ENCODE measurements around the gene HEMGN. TPM values are rescaled to one million over a fixed set of nuclear protein-coding genes. Genes with fewer than 3 reads are reported as not detected.

Gene HEMGN
- total and polyA plus RNA-seq, 2 of the 4 experiments (the other 2 are of a cell fraction), result not detected

GRCh38 chr9:97978371-97979130, 40.6 kb upstream of the HEMGN start:
- BruUV-seq (replicated peaks), result no TSS peak
- Histone ChIP-seq H3K4me1 (ENCODE audit: control insufficient read depth, insufficient read depth, low read length) (peaks cover 2% of the 10 kb centered on the region; the same call in 1 of the 2 replicates), H3K9me3 (ENCODE audit: control insufficient read depth, insufficient read depth, low read length) (0 out of 2 replicates have a peak, but pooled peaks cover 4% of the 10 kb centered on the region), H2AFZ (replicated peaks; ENCODE audit: low read length, poor library complexity) (no peak overlapping the region), H2BK15ac (ENCODE audit: low read depth, low read length) (no peak overlapping the region), H3K79me1 (ENCODE audit: low read depth in 1 of 2, low read length in 2 of 2) (peaks cover 0 to 6% of the 10 kb centered on the region in 2 experiments; a peak in 1 of 4 replicates), H3K14ac (replicated peaks; ENCODE audit: low read depth, low read length) (no peak overlapping the region), H2AK5ac (ENCODE audit: low read depth, low read length) (no peak overlapping the region), H4K91ac (ENCODE audit: insufficient read depth, low read depth, low read length) (no peak overlapping the region), H3K18ac (ENCODE audit: low read depth, low read length) (no peak overlapping the region), H3K56ac (ENCODE audit: extremely low read depth, insufficient read depth, low read length) (no peak overlapping the region), H3K4ac (ENCODE audit: low read depth, low read length) (no peak overlapping the region), H4K8ac (ENCODE audit: low read depth in 2 of 2, low read length in 2 of 2) (no peak overlapping the region), H4K20me1 (ENCODE audit: insufficient read depth, low read length) (no peaks in the 10 kb centered on the region), H2BK120ac (ENCODE audit: low read depth, low read length) (no peak overlapping the region), H3K4me3 (ENCODE audit: insufficient read depth, low read depth, low read length) (no peak overlapping the region), H4K5ac (ENCODE audit: low read depth, low read length) (no peak overlapping the region), H3K9me1 (ENCODE audit: insufficient read depth, low read length) (no peaks in the 10 kb centered on the region), H3K36me3 (ENCODE audit: control insufficient read depth, insufficient read depth, low read length) (no peaks in the 10 kb centered on the region), H3K4me2 (ENCODE audit: low read depth, low read length) (no peak overlapping the region), H3K23ac (ENCODE audit: low read depth, low read length) (no peak overlapping the region), H2BK5ac (ENCODE audit: low read depth, low read length, poor library complexity, severe bottlenecking) (no peak overlapping the region), H3K27me3 (ENCODE audit: control insufficient read depth, insufficient read depth, low read length) (no peaks in the 10 kb centered on the region; the same call in 1 of the 2 replicates), H3K27ac (ENCODE audit: insufficient read depth, low read length) (no peak overlapping the region), H2BK20ac (ENCODE audit: low read depth, low read length) (no peak overlapping the region), H3K9ac (ENCODE audit: low read depth, low read length) (no peak overlapping the region), H2AK9ac (replicated peaks; ENCODE audit: low read depth, low read length, poor library complexity) (no peak overlapping the region)
- in situ Hi-C loops (cut with MboI; ENCODE audit: low sequenced_read_pairs), result no loop called here
- ATAC-seq (ENCODE audit: low read depth), result no peak
- dilution Hi-C loops (cut with HindIII; ENCODE audit: low sequenced_read_pairs, unreplicated experiment), result no loop called here
- WGBS, 2 experiments (ENCODE audit: extremely low coverage in 2 of 2, insufficient read length in 1 of 2), result 100% methylated on average over 1 of the region's 3 CpGs; no CpG with 5 or more reads in 1 of the 2 experiments
- intact Hi-C loops (cut with micrococcal nuclease), result no loop called here
- no peak for DNase-seq
- ChIA-PET CTCF (interaction anchor here (0.6 kb wide), 1 partner anchor 159 kb away, joined by 3 read pairs; no protein-coding TSS in a partner anchor), POLR2A (ENCODE audit: unreplicated experiment) (no interaction called here)
- TF ChIP-seq CHD1 (IDR thresholded peaks at IDR 0.05; ENCODE audit: low read depth, low read length) (no peak), NFE2L2 (IDR thresholded peaks at IDR 0.05; ENCODE audit: low read depth, low read length) (no peak), FOS (IDR thresholded peaks at IDR 0.05; ENCODE audit: low read depth, low read length) (no peak), POLR2A (IDR thresholded peaks at IDR 0.05; ENCODE audit: low read depth, low read length) (no peak), MXI1 (IDR thresholded peaks at IDR 0.05; ENCODE audit: borderline replicate concordance, low read depth, low read length) (no peak), CEBPB (IDR thresholded peaks at IDR 0.05; ENCODE audit: low read depth, low read length) (no peak), RCOR1 (IDR thresholded peaks at IDR 0.05; ENCODE audit: insufficient replicate concordance, low read length) (no peak), RFX5 (IDR thresholded peaks at IDR 0.05; ENCODE audit: low read depth, low read length) (no peak), MAZ (IDR thresholded peaks at IDR 0.05; ENCODE audit: borderline replicate concordance, low read depth, low read length) (no peak), CTCF (conservative IDR thresholded peaks at IDR 0.05; ENCODE audit: low read depth, low read length) (no peak), MAFK (IDR thresholded peaks at IDR 0.05; ENCODE audit: low read depth, low read length) (no peak), SMC3 (IDR thresholded peaks at IDR 0.05; ENCODE audit: low read depth, low read length) (no peak), RAD21 (IDR thresholded peaks at IDR 0.05; ENCODE audit: low read length) (no peak), BHLHE40 (IDR thresholded peaks at IDR 0.05; ENCODE audit: low read depth, low read length) (no peak)
- TF ChIP-seq, protein P1, sequence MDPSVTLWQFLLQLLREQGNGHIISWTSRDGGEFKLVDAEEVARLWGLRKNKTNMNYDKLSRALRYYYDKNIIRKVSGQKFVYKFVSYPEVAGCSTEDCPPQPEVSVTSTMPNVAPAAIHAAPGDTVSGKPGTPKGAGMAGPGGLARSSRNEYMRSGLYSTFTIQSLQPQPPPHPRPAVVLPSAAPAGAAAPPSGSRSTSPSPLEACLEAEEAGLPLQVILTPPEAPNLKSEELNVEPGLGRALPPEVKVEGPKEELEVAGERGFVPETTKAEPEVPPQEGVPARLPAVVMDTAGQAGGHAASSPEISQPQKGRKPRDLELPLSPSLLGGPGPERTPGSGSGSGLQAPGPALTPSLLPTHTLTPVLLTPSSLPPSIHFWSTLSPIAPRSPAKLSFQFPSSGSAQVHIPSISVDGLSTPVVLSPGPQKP (IDR thresholded peaks at IDR 0.05; ENCODE audit: borderline replicate concordance, low read depth, low read length), result no peak
